Hepatocyte (in vitro differentiated cells): Measurements from ENCODE around the gene AGBL4.

Experiments
- EZH2 ChIP-seq: fragments of 200-600 bp; sonication (generic); IDR thresholded peaks from 2 replicates; pipeline ENCODE4 v1.6.1; 2016; ENCODE audit warnings: antibody characterized with exemption, mild to moderate bottlenecking, borderline replicate concordance
- TF ChIP-seq, protein P1 (sequence below): fragments of 200-600 bp; sonication (generic); IDR thresholded peaks from 2 replicates; pipeline ENCODE4 v1.5.1; 2016; ENCODE audit warnings: antibody characterized with exemption, mild to moderate bottlenecking; ENCODE audit not compliant: poor library complexity

DNA sequence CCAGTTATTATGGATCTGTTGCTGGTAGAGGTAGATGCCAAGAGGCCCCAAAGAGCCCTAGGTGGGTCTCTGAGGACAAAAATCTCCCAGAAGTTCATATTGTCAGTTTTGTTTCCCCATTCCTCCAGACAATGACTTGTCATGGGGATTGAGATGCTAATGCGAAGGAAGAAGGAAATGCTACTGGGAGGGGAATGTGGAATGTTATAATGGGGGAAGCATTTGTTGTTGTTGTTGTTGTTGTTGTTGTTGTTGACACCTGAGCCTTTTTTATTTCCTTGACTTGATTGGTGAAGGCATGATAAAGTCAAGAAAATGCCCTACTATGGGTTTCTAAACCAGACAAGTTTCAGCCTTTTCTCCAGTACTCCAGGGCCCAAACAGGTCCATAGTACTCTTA, 1356.0 kb downstream of the AGBL4 start:
- TF ChIP-seq, protein P1, sequence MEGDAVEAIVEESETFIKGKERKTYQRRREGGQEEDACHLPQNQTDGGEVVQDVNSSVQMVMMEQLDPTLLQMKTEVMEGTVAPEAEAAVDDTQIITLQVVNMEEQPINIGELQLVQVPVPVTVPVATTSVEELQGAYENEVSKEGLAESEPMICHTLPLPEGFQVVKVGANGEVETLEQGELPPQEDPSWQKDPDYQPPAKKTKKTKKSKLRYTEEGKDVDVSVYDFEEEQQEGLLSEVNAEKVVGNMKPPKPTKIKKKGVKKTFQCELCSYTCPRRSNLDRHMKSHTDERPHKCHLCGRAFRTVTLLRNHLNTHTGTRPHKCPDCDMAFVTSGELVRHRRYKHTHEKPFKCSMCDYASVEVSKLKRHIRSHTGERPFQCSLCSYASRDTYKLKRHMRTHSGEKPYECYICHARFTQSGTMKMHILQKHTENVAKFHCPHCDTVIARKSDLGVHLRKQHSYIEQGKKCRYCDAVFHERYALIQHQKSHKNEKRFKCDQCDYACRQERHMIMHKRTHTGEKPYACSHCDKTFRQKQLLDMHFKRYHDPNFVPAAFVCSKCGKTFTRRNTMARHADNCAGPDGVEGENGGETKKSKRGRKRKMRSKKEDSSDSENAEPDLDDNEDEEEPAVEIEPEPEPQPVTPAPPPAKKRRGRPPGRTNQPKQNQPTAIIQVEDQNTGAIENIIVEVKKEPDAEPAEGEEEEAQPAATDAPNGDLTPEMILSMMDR: no peak
- TF ChIP-seq EZH2: no peak
